ENCODE results near the gene EIF4H. TPM values are rescaled to one million over a fixed set of nuclear protein-coding genes. Genes with fewer than 3 reads are reported as not detected.
A peak's percentile ranks its signal among the peaks of the same experiment; 100 is the strongest.

The EIF4H gene
- total and polyA plus RNA-seq, 2 donors (not counting 1 experiment from before 2014, with no cell fraction given), result 127 to 199 TPM

GRCh38 chr7:74185016-74185415 is 10.9 kb downstream of the EIF4H start:
- H2AFZ ChIP-seq (ENCODE audit: insufficient read depth, low read depth, low read length, poor library complexity, severe bottlenecking), result no peak overlapping the region
- peaks cover 3 to 39% of the 10 kb centered on the region in 2 experiments for H3K36me3 ChIP-seq (replicated peaks in 1 of 2; ENCODE audit: control extremely low read depth in 1 of 2, control insufficient read depth in 1 of 2, extremely low read depth in 1 of 2, insufficient read depth in 2 of 2, low read length in 1 of 2)
- no peaks in the 10 kb centered on the region for H3K9me3 ChIP-seq (ENCODE audit: control extremely low read depth in 1 of 3, control insufficient read depth in 2 of 3, insufficient read depth in 1 of 3, low read length in 2 of 3)
- H3K4me3 ChIP-seq (ENCODE audit: control extremely low read depth in 1 of 5, extremely low read depth in 1 of 5, insufficient read depth in 1 of 5, low read depth in 2 of 5, low read length in 4 of 5), result no peak overlapping the region
- H3K4me1 ChIP-seq (ENCODE audit: control insufficient read depth in 2 of 2, insufficient read depth in 2 of 2, low read length in 2 of 2), result peaks cover 38 to 58% of the 10 kb centered on the region in 2 donors
- no peak for TF ChIP-seq CTCF (IDR thresholded peaks at IDR 0.05)
- TF ChIP-seq EZH2 (IDR thresholded peaks at IDR 0.05; ENCODE audit: borderline replicate concordance, insufficient read depth, low read depth, low read length, poor library complexity, severe bottlenecking), result no peak
- no peak overlapping the region for H3K4me3 Mint-ChIP-seq
- intact Hi-C loops (cut with micrococcal nuclease), result no loop called here
- ChIA-PET POLR2A (no interaction called here), CTCF (interaction anchor here (1.7 to 2.7 kb wide), 5 partner anchors 10 to 216 kb away, joined by 6 to 21 read pairs (median 9); partner anchors contain the start of gene EIF4H)
- H3K4me1 Mint-ChIP-seq, result peaks cover 69% of the 10 kb centered on the region
- H3K4me2 ChIP-seq (replicated peaks; ENCODE audit: low read depth, low read length, poor library complexity, severe bottlenecking), result no peak overlapping the region
- H3K9me3 Mint-ChIP-seq (ENCODE audit: insufficient read depth), result no peaks in the 10 kb centered on the region
- 100% methylated on average over 2 of the region's 6 CpGs for WGBS (ENCODE audit: insufficient coverage)
- no peak overlapping the region for H3K9ac ChIP-seq (ENCODE audit: low read length)
- H4K20me1 ChIP-seq (ENCODE audit: control insufficient read depth, insufficient read depth, low read length, poor library complexity, severe bottlenecking), result peaks cover 100% of the 10 kb centered on the region
- peak overlapping the region in 1 of 2 donors; percentile 66 for H3K27ac ChIP-seq (ENCODE audit: low read length in 2 of 2)
- H3K79me2 ChIP-seq (ENCODE audit: control insufficient read depth, insufficient read depth, low read length), result peaks cover 100% of the 10 kb centered on the region
- DNase-seq (no peak), ATAC-seq (ENCODE audit: low read depth) (no peak)
- no peaks in the 10 kb centered on the region for H3K27me3 ChIP-seq (replicated peaks in 1 of 4; ENCODE audit: control extremely low read depth in 1 of 4, control insufficient read depth in 3 of 4, insufficient read depth in 4 of 4, low read length in 3 of 4)
- H3K27ac Mint-ChIP-seq, result no peak overlapping the region
- no peaks in the 10 kb centered on the region for H3K27me3 Mint-ChIP-seq

GRCh38 chr7:74185636-74186035 is 11.5 kb downstream of the EIF4H start:
- H3K27me3 ChIP-seq (replicated peaks in 1 of 4; ENCODE audit: control extremely low read depth in 1 of 4, control insufficient read depth in 3 of 4, insufficient read depth in 4 of 4, low read length in 3 of 4), result no peaks in the 10 kb centered on the region
- peak overlapping the region; percentile 38 for H3K4me2 ChIP-seq (replicated peaks; ENCODE audit: low read depth, low read length, poor library complexity, severe bottlenecking)
- intact Hi-C loops (cut with micrococcal nuclease), result no loop called here
- no peaks in the 10 kb centered on the region for H3K9me3 ChIP-seq (ENCODE audit: control extremely low read depth in 1 of 3, control insufficient read depth in 2 of 3, insufficient read depth in 1 of 3, low read length in 2 of 3)
- Mint-ChIP-seq H3K9me3 (ENCODE audit: insufficient read depth) (no peaks in the 10 kb centered on the region), H3K27me3 (no peaks in the 10 kb centered on the region), H3K4me3 (peak overlapping the region; percentile 64), H3K27ac (peak overlapping the region; percentile 46), H3K4me1 (peaks cover 63% of the 10 kb centered on the region)
- peaks cover 100% of the 10 kb centered on the region for H3K79me2 ChIP-seq (ENCODE audit: control insufficient read depth, insufficient read depth, low read length)
- H3K27ac ChIP-seq (ENCODE audit: low read length in 2 of 2), result peak overlapping the region in 1 of 2 donors; percentile 66
- TF ChIP-seq CTCF (IDR thresholded peaks at IDR 0.05) (no peak), EZH2 (IDR thresholded peaks at IDR 0.05; ENCODE audit: borderline replicate concordance, insufficient read depth, low read depth, low read length, poor library complexity, severe bottlenecking) (no peak)
- WGBS (ENCODE audit: insufficient coverage), result no CpG with 5 or more reads among the region's 5 CpGs
- no peak overlapping the region for H2AFZ ChIP-seq (ENCODE audit: insufficient read depth, low read depth, low read length, poor library complexity, severe bottlenecking)
- peaks cover 3 to 43% of the 10 kb centered on the region in 2 experiments for H3K36me3 ChIP-seq (replicated peaks in 1 of 2; ENCODE audit: control extremely low read depth in 1 of 2, control insufficient read depth in 1 of 2, extremely low read depth in 1 of 2, insufficient read depth in 2 of 2, low read length in 1 of 2)
- H3K4me1 ChIP-seq (ENCODE audit: control insufficient read depth in 2 of 2, insufficient read depth in 2 of 2, low read length in 2 of 2), result peaks cover 38 to 52% of the 10 kb centered on the region in 2 donors
- CTCF ChIA-PET, result interaction anchor here (0.6 to 1.9 kb wide), 2 partner anchors 113 to 117 kb away, joined by 3 to 6 read pairs; no protein-coding TSS in a partner anchor
- DNase-seq, result no peak
- POLR2A ChIA-PET, result no interaction called here
- no peak overlapping the region for H3K4me3 ChIP-seq (ENCODE audit: control extremely low read depth in 1 of 5, extremely low read depth in 1 of 5, insufficient read depth in 1 of 5, low read depth in 2 of 5, low read length in 4 of 5)
- H3K9ac ChIP-seq (ENCODE audit: low read length), result no peak overlapping the region
- H4K20me1 ChIP-seq (ENCODE audit: control insufficient read depth, insufficient read depth, low read length, poor library complexity, severe bottlenecking), result peaks cover 99% of the 10 kb centered on the region
- ATAC-seq (ENCODE audit: low read depth), result no peak

Measured in B cell (primary cell).